Testis (tissue), 2 donors: ENCODE results near the gene ATG10.

ENCODE experiments used
- CTCF ChIP-seq, 3 experiments: fragments of 450-650 bp in 2 of 3; fragments of 200-600 bp in 1 of 3; sonication (generic) in 1 of 3; IDR thresholded peaks; one replicate each; pipeline ENCODE4 v1.5.1; 2016 to 2019; ENCODE audit warnings: antibody characterized with exemption in 3 of 3, mild to moderate bottlenecking in 2 of 3, moderate library complexity in 1 of 3
- POLR2A ChIP-seq: fragments of 450-650 bp; IDR thresholded peaks from one replicate; pipeline ENCODE4 v1.6.1; 2017; ENCODE audit warnings: antibody characterized with exemption, mild to moderate bottlenecking, moderate library complexity

- TF ChIP-seq CTCF (IDR thresholded peaks at IDR 0.05) = no peak
- TF ChIP-seq POLR2A = no peak
These were observed 179.8 kb downstream of the ATG10 start for GRCh38 chr5:82151662-82152061.
